BLaER1 (cell line): Measurements from ENCODE around the gene CKS2.

Source experiments
- H3K27ac ChIP-seq: shearing (Covaris generic); formaldehyde crosslinking; 2 replicates; pipeline ENCODE4 v1.8.1; 2022
- H3K27me3 ChIP-seq: shearing (Covaris generic); formaldehyde crosslinking; 2 replicates; pipeline ENCODE4 v1.8.1; 2022
- H3K36me3 ChIP-seq: shearing (Covaris generic); formaldehyde crosslinking; 2 replicates; pipeline ENCODE4 v1.8.1; 2022
- H3K4me1 ChIP-seq: shearing (Covaris generic); formaldehyde crosslinking; 2 replicates; pipeline ENCODE4 v1.8.1; 2022
- H3K4me2 ChIP-seq: shearing (Covaris generic); formaldehyde crosslinking; 2 replicates; pipeline ENCODE4 v1.8.1; 2022
- H3K4me3 ChIP-seq: shearing (Covaris generic); formaldehyde crosslinking; 2 replicates; pipeline ENCODE4 v1.8.1; 2022
- H3K9ac ChIP-seq: shearing (Covaris generic); formaldehyde crosslinking; 2 replicates; pipeline ENCODE4 v1.8.1; 2022
- H3K9me3 ChIP-seq: shearing (Covaris generic); formaldehyde crosslinking; 2 replicates; pipeline ENCODE4 v1.8.1; 2022
- H4K20me1 ChIP-seq: shearing (Covaris generic); formaldehyde crosslinking; 2 replicates; pipeline ENCODE4 v1.8.1; 2022
- Cebpa-rat ChIP-seq: shearing (Covaris generic); IDR thresholded peaks from 2 replicates; pipeline ENCODE4 v1.8.1; 2022

CKS2 gene

DNA sequence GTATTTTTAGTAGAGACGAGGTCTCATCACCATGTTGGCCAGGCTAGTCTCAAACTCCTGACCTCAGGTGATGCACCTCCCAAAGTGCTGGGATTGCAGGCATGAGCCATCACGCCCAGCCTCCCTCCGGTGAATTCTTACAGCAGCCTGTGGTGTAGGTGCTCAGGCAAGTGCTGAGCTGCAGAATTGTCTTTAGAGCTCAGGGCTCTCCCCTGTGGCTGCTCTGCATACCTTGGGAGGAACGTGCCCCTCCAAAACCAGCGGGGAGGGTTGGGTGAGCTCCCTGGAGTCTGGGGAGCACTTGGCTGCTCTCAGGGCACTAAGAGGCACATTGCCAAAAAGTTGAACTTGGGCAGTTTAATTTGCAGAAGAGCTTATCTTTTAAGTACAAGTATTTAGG, 36.7 kb downstream of the CKS2 start:
- H3K4me3 ChIP-seq, result no peak overlapping the region
- no peak overlapping the region for H3K4me2 ChIP-seq
- no peak for TF ChIP-seq Cebpa-rat
- H4K20me1 ChIP-seq, result peaks cover 42% of the 10 kb centered on the region
- H3K4me1 ChIP-seq, result no peaks in the 10 kb centered on the region
- H3K27ac ChIP-seq, result no peak overlapping the region
- H3K27me3 ChIP-seq, result no peaks in the 10 kb centered on the region
- no peak overlapping the region for H3K9ac ChIP-seq
- no peaks in the 10 kb centered on the region for H3K9me3 ChIP-seq
- peaks cover 100% of the 10 kb centered on the region for H3K36me3 ChIP-seq

DNA sequence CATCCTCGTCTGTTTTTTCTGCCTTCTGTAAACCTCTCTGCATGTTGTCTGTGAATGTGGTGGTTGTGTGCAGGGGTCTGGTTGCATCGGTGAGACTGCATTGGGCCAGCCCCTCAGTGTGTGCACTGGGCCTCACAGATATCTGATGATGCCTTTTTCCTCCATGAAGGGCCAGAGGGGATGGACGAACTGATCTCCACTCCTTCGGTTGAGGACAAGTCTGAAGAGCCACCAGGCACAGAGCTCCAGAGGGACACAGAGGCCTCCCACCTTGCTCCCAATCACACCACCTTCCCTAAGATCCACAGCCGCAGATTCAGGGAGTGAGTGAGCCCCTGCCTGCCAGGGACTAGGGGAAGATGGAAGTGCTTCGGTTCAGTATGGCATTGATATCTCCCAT, 38.6 kb downstream of the CKS2 start:
- H3K9me3 ChIP-seq, result no peaks in the 10 kb centered on the region
- TF ChIP-seq Cebpa-rat, result no peak
- H3K9ac ChIP-seq, result no peak overlapping the region
- no peak overlapping the region for H3K27ac ChIP-seq
- no peak overlapping the region for H3K4me3 ChIP-seq
- no peaks in the 10 kb centered on the region for H3K27me3 ChIP-seq
- H3K4me2 ChIP-seq, result no peak overlapping the region
- no peaks in the 10 kb centered on the region for H3K4me1 ChIP-seq
- peaks cover 62% of the 10 kb centered on the region for H4K20me1 ChIP-seq
- peaks cover 100% of the 10 kb centered on the region for H3K36me3 ChIP-seq

DNA sequence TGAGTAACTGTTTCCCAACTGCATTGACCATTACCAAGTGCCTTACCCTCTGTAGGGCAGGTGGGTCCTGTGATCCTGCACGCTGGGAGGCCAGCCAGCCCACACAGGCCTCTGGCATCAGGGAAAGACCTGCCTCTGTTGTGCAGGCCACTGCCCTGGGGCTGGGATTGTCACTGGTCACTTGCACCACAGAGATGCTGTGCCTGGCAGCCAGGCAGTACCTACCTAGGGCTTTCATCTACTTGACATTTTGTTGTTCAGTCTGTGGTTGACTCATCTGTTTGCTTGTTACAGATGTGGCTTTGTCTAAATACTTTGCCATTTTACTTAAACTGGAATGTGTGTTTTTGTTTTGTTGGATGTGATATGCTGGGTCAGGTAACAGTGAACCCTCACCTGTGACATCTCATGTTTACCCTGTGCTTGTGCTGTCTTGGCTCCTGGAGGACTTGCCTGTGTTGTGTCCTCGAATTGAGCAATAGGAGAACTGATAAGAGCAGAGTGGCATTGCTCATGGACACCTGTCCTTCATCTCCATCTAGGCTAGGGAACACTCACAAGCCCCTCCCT, 40.1 kb downstream of the CKS2 start:
- Histone ChIP-seq H3K4me2 (no peak overlapping the region), H3K27ac (no peak overlapping the region), H4K20me1 (peaks cover 67% of the 10 kb centered on the region), H3K9ac (no peak overlapping the region), H3K9me3 (no peaks in the 10 kb centered on the region), H3K36me3 (peaks cover 100% of the 10 kb centered on the region), H3K4me3 (no peak overlapping the region), H3K4me1 (no peaks in the 10 kb centered on the region), H3K27me3 (no peaks in the 10 kb centered on the region)
- no peak for TF ChIP-seq Cebpa-rat

DNA sequence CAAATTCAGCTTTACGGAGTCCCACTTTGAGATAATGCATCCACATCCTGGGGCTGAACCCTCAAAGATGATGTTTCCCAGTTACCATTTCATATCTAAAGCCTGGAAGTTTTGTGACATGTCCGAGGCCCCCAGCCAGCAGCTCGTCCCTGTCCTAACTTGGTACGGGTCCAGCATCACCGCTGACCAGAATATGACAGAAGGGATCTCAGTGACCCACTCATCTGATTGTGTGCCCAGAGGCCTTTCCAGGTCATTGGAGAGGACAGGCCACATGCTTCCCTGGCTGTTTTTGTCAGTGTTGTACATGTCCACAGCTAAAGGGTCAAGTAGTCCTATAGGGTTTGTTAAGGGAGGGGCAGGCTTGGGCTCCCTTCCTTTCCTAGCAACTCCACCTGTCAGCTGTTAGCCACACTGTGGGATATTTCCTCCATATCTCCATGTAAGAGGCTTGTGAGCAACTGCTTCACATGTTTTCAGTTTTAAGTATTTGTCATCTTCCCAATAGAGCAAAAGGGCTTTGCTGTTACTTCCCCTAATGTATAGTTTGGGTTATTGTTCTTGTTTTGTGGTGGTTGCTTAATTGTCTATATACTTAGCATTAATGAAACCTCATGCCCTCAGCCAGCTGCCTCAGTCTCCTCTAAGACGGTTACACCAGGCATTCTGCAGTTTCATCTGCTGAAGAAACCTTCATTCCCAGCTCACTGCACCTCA, 40.7 kb downstream of the CKS2 start:
- Histone ChIP-seq H3K27ac (no peak overlapping the region), H3K9me3 (no peaks in the 10 kb centered on the region), H3K4me2 (no peak overlapping the region), H3K4me1 (no peaks in the 10 kb centered on the region), H3K27me3 (no peaks in the 10 kb centered on the region), H3K36me3 (peaks cover 100% of the 10 kb centered on the region), H3K4me3 (no peak overlapping the region), H4K20me1 (peaks cover 69% of the 10 kb centered on the region), H3K9ac (no peak overlapping the region)
- TF ChIP-seq Cebpa-rat, result no peak

DNA sequence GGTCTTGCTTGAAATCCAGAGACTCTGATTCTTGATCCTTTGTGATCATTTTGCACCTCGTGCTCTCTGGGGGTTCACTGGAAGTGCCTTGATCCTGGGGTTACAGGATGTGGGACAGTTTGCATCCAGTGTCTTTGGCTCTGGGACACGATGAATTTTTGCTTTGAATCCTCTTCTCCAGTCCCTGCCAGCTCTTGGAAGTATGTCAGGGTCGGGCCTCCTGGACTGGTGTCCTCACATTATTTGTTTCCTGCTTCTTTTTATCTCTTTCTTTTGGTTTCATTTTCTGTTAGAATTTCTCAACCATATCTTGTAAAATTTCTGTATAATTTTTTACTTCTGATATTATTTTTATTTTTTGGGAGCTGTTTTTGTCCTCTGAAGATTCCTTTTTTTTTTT, 41.5 kb downstream of the CKS2 start:
- no peak overlapping the region for H3K4me2 ChIP-seq

DNA sequence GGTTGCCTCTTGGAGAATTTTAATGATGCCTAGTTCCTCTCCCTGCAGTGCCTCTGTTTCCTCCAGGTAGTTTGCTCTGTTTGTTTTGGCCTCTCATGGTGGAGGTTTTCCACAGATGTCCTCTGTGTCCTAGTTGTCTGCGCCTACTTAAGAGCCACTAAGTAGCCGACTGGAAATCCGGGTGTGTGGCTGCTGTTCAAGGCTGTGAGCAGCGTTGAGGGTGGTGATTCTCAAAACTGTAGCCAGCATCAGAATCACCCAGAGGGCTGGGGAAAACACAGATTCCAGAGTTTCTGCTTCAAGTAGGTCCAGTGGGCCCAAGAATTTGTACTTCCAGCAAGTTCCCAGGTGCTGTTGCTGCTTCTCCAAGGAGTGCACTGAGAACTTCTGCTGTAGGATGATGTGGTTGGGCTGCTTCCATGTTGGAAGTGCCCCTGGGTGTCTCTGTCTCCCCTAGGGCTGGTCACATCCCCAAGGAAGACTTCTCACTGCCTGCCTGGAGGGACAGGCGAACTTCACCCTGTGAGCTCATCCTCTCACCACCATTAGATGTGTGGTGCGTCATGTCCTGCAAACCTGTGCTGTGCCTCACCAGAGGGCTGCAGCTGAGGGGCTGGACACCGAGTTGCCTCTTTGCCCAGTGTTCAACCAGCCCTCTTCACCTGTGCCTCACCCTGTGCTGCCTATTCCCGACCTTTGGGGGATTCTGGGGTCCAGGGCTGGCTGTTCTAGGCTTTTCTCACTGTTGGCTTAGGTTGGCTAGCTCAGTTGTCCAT, 42.1 kb downstream of the CKS2 start:
- Histone ChIP-seq H3K4me1 (no peaks in the 10 kb centered on the region), H3K4me2 (no peak overlapping the region), H3K27ac (no peak overlapping the region), H3K36me3 (peaks cover 100% of the 10 kb centered on the region), H3K4me3 (no peak overlapping the region), H3K9me3 (no peaks in the 10 kb centered on the region), H4K20me1 (peaks cover 78% of the 10 kb centered on the region), H3K27me3 (no peaks in the 10 kb centered on the region), H3K9ac (no peak overlapping the region)
- TF ChIP-seq Cebpa-rat, result no peak

More for the DNA sequence above, 41.5 kb downstream of the CKS2 start:
- Histone ChIP-seq H3K36me3 (peaks cover 100% of the 10 kb centered on the region), H3K27me3 (no peaks in the 10 kb centered on the region), H3K9me3 (no peaks in the 10 kb centered on the region), H3K9ac (no peak overlapping the region), H3K27ac (no peak overlapping the region), H3K4me3 (no peak overlapping the region), H3K4me1 (no peaks in the 10 kb centered on the region), H4K20me1 (peaks cover 73% of the 10 kb centered on the region)
- TF ChIP-seq Cebpa-rat, result no peak

DNA sequence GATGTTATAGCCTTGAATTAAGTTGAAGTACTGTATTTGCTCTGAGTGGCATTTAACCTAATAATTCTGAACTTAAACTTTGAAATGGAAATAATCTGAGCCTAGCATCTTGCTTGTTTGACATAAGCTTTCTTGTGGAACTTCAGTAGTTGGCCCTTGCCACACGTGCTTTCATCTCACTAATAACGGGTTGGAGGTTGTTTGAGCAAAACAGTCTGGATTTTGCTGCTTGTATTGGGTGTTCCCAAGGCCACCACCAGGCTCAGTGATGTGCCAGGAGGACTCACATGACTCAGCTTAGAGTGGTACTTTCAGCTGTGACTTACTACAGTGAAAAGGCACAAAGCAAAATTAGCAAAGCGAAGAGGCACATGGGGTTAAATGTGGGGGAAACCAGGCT, 43.0 kb downstream of the CKS2 start:
- no peak overlapping the region for H3K4me2 ChIP-seq
- peaks cover 71% of the 10 kb centered on the region for H4K20me1 ChIP-seq
- no peak overlapping the region for H3K4me3 ChIP-seq
- H3K27me3 ChIP-seq, result no peaks in the 10 kb centered on the region
- H3K9me3 ChIP-seq, result no peaks in the 10 kb centered on the region
- no peak for TF ChIP-seq Cebpa-rat
- peaks cover 100% of the 10 kb centered on the region for H3K36me3 ChIP-seq
- no peak overlapping the region for H3K27ac ChIP-seq
- H3K4me1 ChIP-seq, result no peaks in the 10 kb centered on the region
- no peak overlapping the region for H3K9ac ChIP-seq

DNA sequence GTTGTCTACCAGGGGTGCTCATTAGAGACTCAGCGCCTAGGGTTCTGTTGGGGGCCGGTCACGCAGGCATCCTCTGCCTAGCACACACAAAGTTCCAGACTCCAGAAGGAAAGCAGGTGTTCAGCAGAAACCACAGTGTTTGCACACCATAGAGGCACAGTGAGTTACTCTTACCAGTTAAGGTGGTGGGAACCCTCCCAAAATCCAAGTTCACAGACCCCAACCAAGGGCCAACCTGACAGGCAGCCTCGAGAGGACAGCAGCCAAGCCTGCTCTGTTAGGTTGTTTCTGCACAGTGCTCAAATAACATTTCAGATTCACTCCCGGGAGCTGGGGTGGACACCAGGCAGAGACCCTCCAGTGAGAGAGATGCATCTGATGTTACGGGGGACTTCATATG, 43.5 kb downstream of the CKS2 start:
- H3K36me3 ChIP-seq, result peaks cover 100% of the 10 kb centered on the region
- H3K9ac ChIP-seq, result no peak overlapping the region
- no peak overlapping the region for H3K4me3 ChIP-seq
- no peaks in the 10 kb centered on the region for H3K9me3 ChIP-seq
- H3K4me2 ChIP-seq, result no peak overlapping the region
- peaks cover 70% of the 10 kb centered on the region for H4K20me1 ChIP-seq
- H3K27ac ChIP-seq, result no peak overlapping the region
- no peak for TF ChIP-seq Cebpa-rat
- H3K4me1 ChIP-seq, result no peaks in the 10 kb centered on the region
- H3K27me3 ChIP-seq, result no peaks in the 10 kb centered on the region

DNA sequence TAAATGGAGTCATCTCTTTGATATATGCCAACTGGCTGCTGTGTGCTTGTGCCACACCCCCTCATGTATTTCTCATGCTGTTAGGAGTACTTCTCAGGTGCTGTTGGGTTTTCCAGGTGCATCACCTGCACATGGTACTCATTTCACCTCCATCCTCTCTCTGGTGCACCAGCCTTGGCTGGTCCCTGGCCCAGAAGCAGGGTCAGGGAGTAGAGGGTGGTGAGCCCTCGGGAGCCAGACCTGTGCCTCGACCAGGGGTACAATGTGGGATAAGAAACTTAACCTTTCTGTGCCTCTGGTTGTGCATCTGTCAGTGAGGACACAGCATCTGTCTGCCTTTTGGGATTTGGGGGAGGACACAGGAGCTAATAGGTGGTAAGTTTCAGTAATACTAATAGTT, 45.8 kb downstream of the CKS2 start:
- Histone ChIP-seq H3K4me1 (no peaks in the 10 kb centered on the region), H3K27me3 (no peaks in the 10 kb centered on the region), H3K9me3 (no peaks in the 10 kb centered on the region), H3K27ac (no peak overlapping the region), H3K9ac (no peak overlapping the region), H3K4me3 (no peak overlapping the region), H3K36me3 (peaks cover 100% of the 10 kb centered on the region), H4K20me1 (peaks cover 77% of the 10 kb centered on the region), H3K4me2 (no peak overlapping the region)
- TF ChIP-seq Cebpa-rat, result no peak
